ENCODE data around the gene FTO. TPM values are rescaled to one million over a fixed set of nuclear protein-coding genes. Genes with fewer than 3 reads are reported as not detected.

FTO gene
- polyA plus RNA-seq, 1 donor from 2014 or later: 80.1 TPM

DNA sequence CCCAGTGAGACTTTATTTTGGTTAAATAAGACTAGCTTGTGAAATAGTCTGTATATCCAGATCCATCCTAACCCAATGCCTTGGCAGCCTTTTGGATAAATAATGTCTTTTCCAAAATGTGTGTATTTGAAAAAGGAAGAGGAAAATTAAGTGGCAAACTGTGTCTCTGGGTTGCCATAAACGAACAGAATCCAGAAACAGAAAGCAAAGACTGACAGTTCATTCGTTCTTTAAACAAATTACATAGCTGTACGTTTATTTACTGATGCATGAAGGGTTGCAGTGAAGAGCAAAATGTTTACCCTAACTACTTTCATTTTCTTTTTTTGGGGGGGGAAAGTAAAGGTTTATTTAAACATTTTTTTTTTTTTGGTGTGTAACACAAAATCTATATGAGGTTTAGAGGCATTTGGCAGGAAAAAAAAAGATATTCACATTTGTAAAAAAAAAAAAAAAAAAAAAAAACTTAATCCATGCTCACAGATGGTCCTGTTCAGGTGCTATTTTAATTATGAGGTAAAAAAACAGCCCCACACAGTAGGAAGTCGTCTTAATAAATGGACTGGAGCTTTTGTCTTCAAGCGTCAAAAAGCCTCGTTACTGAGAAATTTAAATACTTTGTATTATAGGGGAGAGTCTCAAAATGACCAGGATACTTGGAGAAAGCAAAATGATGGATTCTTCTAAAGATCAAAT, 245.9 kb downstream of the FTO start:
- Histone ChIP-seq H3K9me3 (ENCODE audit: low read length) (no peaks in the 10 kb centered on the region), H4K20me1 (ENCODE audit: insufficient read depth) (no peaks in the 10 kb centered on the region), H3F3A (ENCODE audit: insufficient read depth, low read length, poor library complexity, severe bottlenecking) (no peaks in the 10 kb centered on the region), H3K9me2 (ENCODE audit: insufficient read depth, low read length) (no peaks in the 10 kb centered on the region), H3K9ac (ENCODE audit: low read length) (no peak overlapping the region), H3K27me3 (ENCODE audit: insufficient read depth, low read depth, low read length) (no peaks in the 10 kb centered on the region), H3K4me3 (ENCODE audit: low read length) (no peak overlapping the region), H3K4me2 (ENCODE audit: low read length) (no peak overlapping the region), H2AFZ (ENCODE audit: low read depth, low read length) (no peak overlapping the region), H3K79me2 (replicated peaks; ENCODE audit: insufficient read depth, low read length) (no peaks in the 10 kb centered on the region), H3K27ac (ENCODE audit: low read length) (no peak overlapping the region), H3K36me3 (ENCODE audit: insufficient read depth, low read length) (no peaks in the 10 kb centered on the region)
- TF ChIP-seq TAF1 (IDR thresholded peaks at IDR 0.05; ENCODE audit: low read depth) (no peak), SMC3 (conservative IDR thresholded peaks at IDR 0.05; ENCODE audit: poor library complexity) (no peak), MXI1 (conservative IDR thresholded peaks at IDR 0.05; ENCODE audit: poor library complexity, severe bottlenecking) (no peak), EP300 (conservative IDR thresholded peaks at IDR 0.05; ENCODE audit: poor library complexity, severe bottlenecking) (no peak), RAD21 (conservative IDR thresholded peaks at IDR 0.05) (no peak), EZH2 (IDR thresholded peaks at IDR 0.05; ENCODE audit: borderline replicate concordance, insufficient read depth, low read length, poor library complexity, severe bottlenecking) (no peak), POLR2AphosphoS5 (IDR thresholded peaks at IDR 0.05) (no peak)
- TF ChIP-seq, protein P1, sequence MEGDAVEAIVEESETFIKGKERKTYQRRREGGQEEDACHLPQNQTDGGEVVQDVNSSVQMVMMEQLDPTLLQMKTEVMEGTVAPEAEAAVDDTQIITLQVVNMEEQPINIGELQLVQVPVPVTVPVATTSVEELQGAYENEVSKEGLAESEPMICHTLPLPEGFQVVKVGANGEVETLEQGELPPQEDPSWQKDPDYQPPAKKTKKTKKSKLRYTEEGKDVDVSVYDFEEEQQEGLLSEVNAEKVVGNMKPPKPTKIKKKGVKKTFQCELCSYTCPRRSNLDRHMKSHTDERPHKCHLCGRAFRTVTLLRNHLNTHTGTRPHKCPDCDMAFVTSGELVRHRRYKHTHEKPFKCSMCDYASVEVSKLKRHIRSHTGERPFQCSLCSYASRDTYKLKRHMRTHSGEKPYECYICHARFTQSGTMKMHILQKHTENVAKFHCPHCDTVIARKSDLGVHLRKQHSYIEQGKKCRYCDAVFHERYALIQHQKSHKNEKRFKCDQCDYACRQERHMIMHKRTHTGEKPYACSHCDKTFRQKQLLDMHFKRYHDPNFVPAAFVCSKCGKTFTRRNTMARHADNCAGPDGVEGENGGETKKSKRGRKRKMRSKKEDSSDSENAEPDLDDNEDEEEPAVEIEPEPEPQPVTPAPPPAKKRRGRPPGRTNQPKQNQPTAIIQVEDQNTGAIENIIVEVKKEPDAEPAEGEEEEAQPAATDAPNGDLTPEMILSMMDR (IDR thresholded peaks at IDR 0.05; ENCODE audit: poor library complexity, severe bottlenecking): no peak
- TF ChIP-seq, protein P2, sequence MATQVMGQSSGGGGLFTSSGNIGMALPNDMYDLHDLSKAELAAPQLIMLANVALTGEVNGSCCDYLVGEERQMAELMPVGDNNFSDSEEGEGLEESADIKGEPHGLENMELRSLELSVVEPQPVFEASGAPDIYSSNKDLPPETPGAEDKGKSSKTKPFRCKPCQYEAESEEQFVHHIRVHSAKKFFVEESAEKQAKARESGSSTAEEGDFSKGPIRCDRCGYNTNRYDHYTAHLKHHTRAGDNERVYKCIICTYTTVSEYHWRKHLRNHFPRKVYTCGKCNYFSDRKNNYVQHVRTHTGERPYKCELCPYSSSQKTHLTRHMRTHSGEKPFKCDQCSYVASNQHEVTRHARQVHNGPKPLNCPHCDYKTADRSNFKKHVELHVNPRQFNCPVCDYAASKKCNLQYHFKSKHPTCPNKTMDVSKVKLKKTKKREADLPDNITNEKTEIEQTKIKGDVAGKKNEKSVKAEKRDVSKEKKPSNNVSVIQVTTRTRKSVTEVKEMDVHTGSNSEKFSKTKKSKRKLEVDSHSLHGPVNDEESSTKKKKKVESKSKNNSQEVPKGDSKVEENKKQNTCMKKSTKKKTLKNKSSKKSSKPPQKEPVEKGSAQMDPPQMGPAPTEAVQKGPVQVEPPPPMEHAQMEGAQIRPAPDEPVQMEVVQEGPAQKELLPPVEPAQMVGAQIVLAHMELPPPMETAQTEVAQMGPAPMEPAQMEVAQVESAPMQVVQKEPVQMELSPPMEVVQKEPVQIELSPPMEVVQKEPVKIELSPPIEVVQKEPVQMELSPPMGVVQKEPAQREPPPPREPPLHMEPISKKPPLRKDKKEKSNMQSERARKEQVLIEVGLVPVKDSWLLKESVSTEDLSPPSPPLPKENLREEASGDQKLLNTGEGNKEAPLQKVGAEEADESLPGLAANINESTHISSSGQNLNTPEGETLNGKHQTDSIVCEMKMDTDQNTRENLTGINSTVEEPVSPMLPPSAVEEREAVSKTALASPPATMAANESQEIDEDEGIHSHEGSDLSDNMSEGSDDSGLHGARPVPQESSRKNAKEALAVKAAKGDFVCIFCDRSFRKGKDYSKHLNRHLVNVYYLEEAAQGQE (IDR thresholded peaks at IDR 0.05; ENCODE audit: borderline replicate concordance): no peak

DNA sequence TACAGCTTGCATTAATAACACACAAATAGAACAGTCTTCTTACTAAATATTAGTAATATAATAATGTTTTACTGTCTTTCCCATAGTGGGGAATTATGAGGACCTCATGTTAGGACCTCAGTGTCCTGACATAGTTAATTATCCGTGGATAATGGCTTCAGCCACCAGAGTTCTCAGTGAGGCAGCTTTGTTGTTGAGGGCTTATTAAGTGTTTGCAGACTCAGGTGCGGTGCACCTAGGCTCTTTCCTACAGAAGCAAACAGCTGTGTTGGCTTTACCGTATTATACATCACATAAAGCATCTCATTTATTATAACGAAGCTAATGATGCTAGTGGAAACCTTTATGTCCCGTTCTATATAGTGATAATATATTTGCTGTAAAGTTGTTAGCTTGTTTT, 246.7 kb downstream of the FTO start:
- H3K4me3 ChIP-seq (ENCODE audit: low read length): no peak overlapping the region
- H4K20me1 ChIP-seq (ENCODE audit: insufficient read depth): no peaks in the 10 kb centered on the region
- no peaks in the 10 kb centered on the region for H3K36me3 ChIP-seq (ENCODE audit: insufficient read depth, low read length)
- no peaks in the 10 kb centered on the region for H3F3A ChIP-seq (ENCODE audit: insufficient read depth, low read length, poor library complexity, severe bottlenecking)
- no peak overlapping the region for H3K27ac ChIP-seq (ENCODE audit: low read length)
- no peak overlapping the region for H3K4me2 ChIP-seq (ENCODE audit: low read length)
- no peak for TF ChIP-seq MXI1 (conservative IDR thresholded peaks at IDR 0.05; ENCODE audit: poor library complexity, severe bottlenecking)
- TF ChIP-seq EZH2 (IDR thresholded peaks at IDR 0.05; ENCODE audit: borderline replicate concordance, insufficient read depth, low read length, poor library complexity, severe bottlenecking): no peak
- TF ChIP-seq, protein P1 (IDR thresholded peaks at IDR 0.05; ENCODE audit: poor library complexity, severe bottlenecking): no peak
- no peak for TF ChIP-seq TAF1 (IDR thresholded peaks at IDR 0.05; ENCODE audit: low read depth)
- TF ChIP-seq RAD21 (conservative IDR thresholded peaks at IDR 0.05): no peak
- TF ChIP-seq, protein P2 (IDR thresholded peaks at IDR 0.05; ENCODE audit: borderline replicate concordance): no peak
- TF ChIP-seq SMC3 (conservative IDR thresholded peaks at IDR 0.05; ENCODE audit: poor library complexity): no peak
- no peak for TF ChIP-seq EP300 (conservative IDR thresholded peaks at IDR 0.05; ENCODE audit: poor library complexity, severe bottlenecking)
- no peak for TF ChIP-seq POLR2AphosphoS5 (IDR thresholded peaks at IDR 0.05)
- no peak overlapping the region for H2AFZ ChIP-seq (ENCODE audit: low read depth, low read length)
- H3K9me2 ChIP-seq (ENCODE audit: insufficient read depth, low read length): no peaks in the 10 kb centered on the region
- H3K9me3 ChIP-seq (ENCODE audit: low read length): no peaks in the 10 kb centered on the region
- no peaks in the 10 kb centered on the region for H3K79me2 ChIP-seq (replicated peaks; ENCODE audit: insufficient read depth, low read length)
- no peaks in the 10 kb centered on the region for H3K27me3 ChIP-seq (ENCODE audit: insufficient read depth, low read depth, low read length)
- H3K9ac ChIP-seq (ENCODE audit: low read length): no peak overlapping the region

Data from neural cell (in vitro differentiated cells).